GM15510 (cell line): ENCODE results near the gene SSH3.

Experiments
- POLR2A ChIP-seq: IDR thresholded peaks from 3 replicates; pipeline ENCODE4 v1.6.1; 2011; ENCODE audit warnings: borderline replicate concordance; ENCODE audit not compliant: insufficient read length; ENCODE audit errors: extremely low read depth

SSH3 gene

GRCh38 chr11:67282876-67283371 lies 20.4 kb upstream of the SSH3 start:
- TF ChIP-seq POLR2A, result no peak

GRCh38 chr11:67283481-67283963 lies 19.8 kb upstream of the SSH3 start:
- TF ChIP-seq POLR2A, result no peak

- no peak for TF ChIP-seq POLR2A
Observed at GRCh38 chr11:67284811-67285540, 18.4 kb upstream of the SSH3 start.

- no peak for TF ChIP-seq POLR2A
Observed at GRCh38 chr11:67285541-67286498, 17.5 kb upstream of the SSH3 start.

GRCh38 chr11:67286621-67287333 lies 16.6 kb upstream of the SSH3 start:
- no peak for TF ChIP-seq POLR2A

- TF ChIP-seq POLR2A, result no peak
Observed at GRCh38 chr11:67287355-67288197, 15.8 kb upstream of the SSH3 start.

GRCh38 chr11:67288198-67288451 lies 15.2 kb upstream of the SSH3 start:
- no peak for TF ChIP-seq POLR2A

GRCh38 chr11:67288452-67289225 lies 14.7 kb upstream of the SSH3 start:
- peak; percentile 86 for TF ChIP-seq POLR2A

GRCh38 chr11:67289226-67289650 lies 14.1 kb upstream of the SSH3 start, which contains the start of gene ANKRD13D:
Gene ANKRD13D, plus strand, starts transcription at chr11:67289303. Its CDS starts 158 bp downstream, at chr11:67289461.
- peak; percentile 2 for TF ChIP-seq POLR2A

- TF ChIP-seq POLR2A, result no peak
Observed at GRCh38 chr11:67289651-67290479, 13.5 kb upstream of the SSH3 start.

- TF ChIP-seq POLR2A, result no peak
Observed at GRCh38 chr11:67290801-67291200, 12.5 kb upstream of the SSH3 start.

GRCh38 chr11:67291481-67292381 lies 11.6 kb upstream of the SSH3 start:
- TF ChIP-seq POLR2A, result no peak

- no peak for TF ChIP-seq POLR2A
Observed at GRCh38 chr11:67292671-67293070, 10.7 kb upstream of the SSH3 start.
